ES-I3 (cell line): Measurements from ENCODE around the gene DENND4B.

ENCODE experiments used
- H3K36me3 ChIP-seq: 2 replicates; pipeline ENCODE4 v1.6.1; 2013; ENCODE audit warnings: mild to moderate bottlenecking, low read length, control low read depth, moderate library complexity; ENCODE audit not compliant: insufficient read depth
- H3K4me1 ChIP-seq: 2 replicates; pipeline ENCODE4 v1.6.1; 2013; ENCODE audit warnings: mild to moderate bottlenecking, control low read depth, low read length; ENCODE audit not compliant: insufficient read depth
- H3K9ac ChIP-seq: 2 replicates; pipeline ENCODE4 v1.6.1; 2013; ENCODE audit warnings: low read depth, mild to moderate bottlenecking, low read length, moderate library complexity
- H3K9me3 ChIP-seq: 2 replicates; pipeline ENCODE4 v1.6.1; 2013; ENCODE audit warnings: mild to moderate bottlenecking, low read length, moderate library complexity; ENCODE audit not compliant: control insufficient read depth, insufficient read depth

DENND4B gene

GRCh38 chr1:153945795-153946621 lies 510 bp downstream of the DENND4B start:
- peaks cover 9% of the 10 kb centered on the region for H3K36me3 ChIP-seq
- no peaks in the 10 kb centered on the region for H3K4me1 ChIP-seq
- peak overlapping the region; percentile 56 for H3K9ac ChIP-seq
- H3K9me3 ChIP-seq = no peaks in the 10 kb centered on the region

- Histone ChIP-seq H3K9ac (peak overlapping the region; percentile 56), H3K36me3 (peaks cover 8% of the 10 kb centered on the region), H3K4me1 (no peaks in the 10 kb centered on the region), H3K9me3 (no peaks in the 10 kb centered on the region)
These were observed 1.3 kb downstream of the DENND4B start for GRCh38 chr1:153945131-153945794.

- Histone ChIP-seq H3K36me3 (peaks cover 10% of the 10 kb centered on the region), H3K4me1 (no peaks in the 10 kb centered on the region), H3K9me3 (no peaks in the 10 kb centered on the region), H3K9ac (peak overlapping the region; percentile 56; the same call in 1 of the 2 replicates)
These were observed 1.7 kb downstream of the DENND4B start for GRCh38 chr1:153944827-153945117.

- H3K9ac ChIP-seq = no peak overlapping the region
- peaks cover 10% of the 10 kb centered on the region for H3K36me3 ChIP-seq
- no peaks in the 10 kb centered on the region for H3K4me1 ChIP-seq
- H3K9me3 ChIP-seq = no peaks in the 10 kb centered on the region
These were observed 2.3 kb downstream of the DENND4B start for GRCh38 chr1:153944005-153944826.

GRCh38 chr1:153942766-153943549 lies 3.6 kb downstream of the DENND4B start:
- H3K9me3 ChIP-seq = no peaks in the 10 kb centered on the region
- H3K4me1 ChIP-seq = no peaks in the 10 kb centered on the region
- peaks cover 8% of the 10 kb centered on the region for H3K36me3 ChIP-seq
- no peak overlapping the region for H3K9ac ChIP-seq

GRCh38 chr1:153941826-153942725 lies 4.4 kb downstream of the DENND4B start:
- Histone ChIP-seq H3K36me3 (peaks cover 8% of the 10 kb centered on the region), H3K9ac (no peak overlapping the region)

GRCh38 chr1:153940756-153941155 lies 5.8 kb downstream of the DENND4B start:
- peaks cover 8% of the 10 kb centered on the region for H3K36me3 ChIP-seq
- no peak overlapping the region for H3K9ac ChIP-seq

More at GRCh38 chr1:153941826-153942725, 4.4 kb downstream of the DENND4B start:
- H3K9me3 ChIP-seq = no peaks in the 10 kb centered on the region
- H3K4me1 ChIP-seq = no peaks in the 10 kb centered on the region

GRCh38 chr1:153939476-153939875 lies 7.0 kb downstream of the DENND4B start:
- peaks cover 8% of the 10 kb centered on the region for H3K36me3 ChIP-seq
- no peak overlapping the region for H3K9ac ChIP-seq
- H3K9me3 ChIP-seq = no peaks in the 10 kb centered on the region
- H3K4me1 ChIP-seq = no peaks in the 10 kb centered on the region

More at GRCh38 chr1:153940756-153941155, 5.8 kb downstream of the DENND4B start:
- no peaks in the 10 kb centered on the region for H3K4me1 ChIP-seq
- H3K9me3 ChIP-seq = no peaks in the 10 kb centered on the region

- H3K4me1 ChIP-seq = no peaks in the 10 kb centered on the region
- H3K9ac ChIP-seq = no peak overlapping the region
- no peaks in the 10 kb centered on the region for H3K9me3 ChIP-seq
- peaks cover 8% of the 10 kb centered on the region for H3K36me3 ChIP-seq
These were observed 7.5 kb downstream of the DENND4B start for GRCh38 chr1:153938996-153939395.

- peaks cover 8% of the 10 kb centered on the region for H3K36me3 ChIP-seq
- no peak overlapping the region for H3K9ac ChIP-seq
- no peaks in the 10 kb centered on the region for H3K9me3 ChIP-seq
- no peaks in the 10 kb centered on the region for H3K4me1 ChIP-seq
These were observed 9.2 kb downstream of the DENND4B start for GRCh38 chr1:153937331-153937730.

- no peaks in the 10 kb centered on the region for H3K9me3 ChIP-seq
- no peak overlapping the region for H3K9ac ChIP-seq
- peaks cover 8% of the 10 kb centered on the region for H3K36me3 ChIP-seq
- H3K4me1 ChIP-seq = no peaks in the 10 kb centered on the region
These were observed 10.3 kb downstream of the DENND4B start for GRCh38 chr1:153936011-153936802.

- no peaks in the 10 kb centered on the region; the same call in none of the 2 replicates for H3K36me3 ChIP-seq
- H3K4me1 ChIP-seq = no peaks in the 10 kb centered on the region
- no peaks in the 10 kb centered on the region for H3K9me3 ChIP-seq
- H3K9ac ChIP-seq = no peak overlapping the region
These were observed 11.8 kb downstream of the DENND4B start for GRCh38 chr1:153934746-153935145.
